Stimulated activated CD8-positive, alpha-beta memory T cell treated with anti-CD3 and anti-CD28 coated beads, Interleukin-12 subunit alpha, Interleukin-12 subunit beta, amount 100 ng/mL, for 4 hours (primary cell): ENCODE data around the gene EXOC3L1.
A peak's percentile ranks its signal among the peaks of the same experiment; 100 is the strongest.

ENCODE experiments used
- DNase-seq: peaks from one replicate; pipeline ENCODE4 v3.0.0-alpha.2; 2020; ENCODE audit warnings: low read depth

EXOC3L1 gene

DNA sequence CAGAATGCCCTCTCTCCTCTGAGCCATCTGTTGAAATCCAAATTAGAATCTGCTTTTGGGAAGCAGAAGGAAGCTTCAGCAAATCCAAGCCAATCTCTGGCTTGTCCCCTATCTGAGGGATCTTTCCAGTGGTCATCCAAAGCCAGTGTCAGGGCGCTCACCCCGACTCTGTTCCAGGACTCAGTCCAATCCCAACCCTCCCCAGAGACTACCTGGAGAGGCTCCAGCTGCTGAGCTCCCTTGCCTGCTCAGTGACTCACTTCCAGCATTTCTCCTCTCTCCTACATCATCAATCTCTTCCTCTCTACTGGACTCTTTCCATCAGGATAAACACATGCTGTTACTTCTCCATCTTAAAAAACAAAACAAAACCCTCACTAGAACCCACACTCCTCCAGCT is 8.6 kb downstream of the EXOC3L1 start:
- DNase-seq, result no peak

DNA sequence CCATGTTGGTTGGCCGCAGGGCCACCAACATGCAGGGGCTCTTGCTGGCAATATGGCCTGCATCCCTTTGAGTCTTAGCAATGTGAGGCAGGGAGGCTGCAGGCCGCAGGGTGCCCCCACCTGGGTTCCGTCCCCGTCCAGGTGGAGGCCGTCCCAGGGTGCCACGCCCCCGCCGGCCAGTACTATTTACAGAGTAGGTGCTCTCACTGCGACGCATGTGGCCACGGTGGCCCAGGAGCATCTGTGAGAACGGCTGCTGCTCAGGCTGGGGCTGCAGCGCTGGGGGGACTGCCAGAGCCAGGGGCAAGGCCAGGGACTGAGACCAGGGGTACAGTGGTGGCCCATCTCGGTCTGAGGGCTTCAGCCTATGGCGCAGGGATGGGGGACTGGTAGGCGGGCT is 9.8 kb downstream of the EXOC3L1 start:
- no peak for DNase-seq

GRCh38 chr16:67179421-67180080 is 10.4 kb downstream of the EXOC3L1 start:
- DNase-seq, result no peak

DNA sequence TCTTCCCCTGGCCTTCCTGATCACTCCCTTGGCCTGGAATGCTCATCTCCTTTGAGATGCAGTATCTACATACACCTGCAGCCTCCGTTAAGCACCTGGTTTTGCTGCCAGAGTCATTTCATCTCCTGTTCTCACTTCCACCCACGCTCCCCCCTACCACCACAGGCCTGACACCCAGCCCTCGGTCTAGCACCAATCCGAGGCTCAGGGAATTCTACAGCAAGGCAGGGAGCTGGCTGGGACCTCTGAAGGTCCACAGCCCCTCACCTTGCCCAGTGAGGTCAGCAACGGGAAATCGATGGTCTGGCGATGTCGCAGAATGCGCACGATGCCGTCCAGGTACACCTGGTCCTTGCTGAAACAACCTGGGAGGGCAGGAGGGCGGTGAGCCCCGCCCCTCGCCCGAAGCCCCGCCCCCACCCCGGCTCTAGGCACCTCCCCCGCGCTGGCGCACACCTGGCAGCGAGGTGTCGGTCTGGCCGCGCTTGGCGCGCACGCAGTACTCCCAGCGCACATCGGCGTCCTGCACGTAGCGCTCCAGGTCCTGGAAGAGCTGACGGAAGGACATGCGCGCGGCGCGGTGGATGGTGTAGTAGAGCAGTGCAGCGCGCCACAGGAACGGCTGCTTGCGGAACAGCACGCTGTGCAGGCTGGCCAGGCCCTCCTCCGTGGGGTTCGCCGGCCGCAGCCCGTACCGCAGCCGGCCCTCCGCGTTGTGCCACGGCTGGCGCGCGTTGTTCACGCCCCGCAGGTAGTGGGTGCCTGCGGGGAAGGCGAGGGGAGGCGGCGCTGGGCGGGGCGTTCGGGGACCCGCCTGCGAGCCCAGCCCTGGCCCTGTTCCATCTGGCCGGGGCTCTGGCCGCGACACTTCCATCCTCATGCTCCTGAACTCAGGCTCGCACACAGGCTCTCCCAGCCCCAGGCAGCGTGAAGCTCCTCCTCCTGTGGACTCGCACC is 11.9 kb downstream of the EXOC3L1 start:
- no peak for DNase-seq

GRCh38 chr16:67176662-67177061 is 13.3 kb downstream of the EXOC3L1 start:
- DNase-seq, result no peak

DNA sequence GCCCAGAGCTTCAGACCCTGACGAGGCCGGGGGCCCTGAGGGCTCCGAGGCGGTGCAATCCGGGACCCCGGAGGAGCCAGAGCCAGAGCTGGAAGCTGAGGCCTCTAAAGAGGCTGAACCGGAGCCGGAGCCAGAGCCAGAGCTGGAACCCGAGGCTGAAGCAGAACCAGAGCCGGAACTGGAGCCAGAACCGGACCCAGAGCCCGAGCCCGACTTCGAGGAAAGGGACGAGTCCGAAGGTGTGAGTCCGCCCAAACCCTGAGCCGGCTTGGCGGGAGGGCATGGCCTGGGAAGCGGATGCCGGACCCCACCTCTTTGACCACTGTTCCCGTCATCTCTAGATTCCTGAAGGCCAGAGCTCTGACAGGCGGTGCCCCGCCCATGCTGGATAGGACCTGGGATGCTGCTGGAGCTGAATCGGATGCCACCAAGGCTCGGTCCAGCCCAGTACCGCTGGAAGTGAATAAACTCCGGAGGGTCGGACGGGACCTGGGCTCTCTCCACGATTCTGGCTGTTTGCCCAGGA is 15.2 kb downstream of the EXOC3L1 start:
- DNase-seq, result no peak

DNA sequence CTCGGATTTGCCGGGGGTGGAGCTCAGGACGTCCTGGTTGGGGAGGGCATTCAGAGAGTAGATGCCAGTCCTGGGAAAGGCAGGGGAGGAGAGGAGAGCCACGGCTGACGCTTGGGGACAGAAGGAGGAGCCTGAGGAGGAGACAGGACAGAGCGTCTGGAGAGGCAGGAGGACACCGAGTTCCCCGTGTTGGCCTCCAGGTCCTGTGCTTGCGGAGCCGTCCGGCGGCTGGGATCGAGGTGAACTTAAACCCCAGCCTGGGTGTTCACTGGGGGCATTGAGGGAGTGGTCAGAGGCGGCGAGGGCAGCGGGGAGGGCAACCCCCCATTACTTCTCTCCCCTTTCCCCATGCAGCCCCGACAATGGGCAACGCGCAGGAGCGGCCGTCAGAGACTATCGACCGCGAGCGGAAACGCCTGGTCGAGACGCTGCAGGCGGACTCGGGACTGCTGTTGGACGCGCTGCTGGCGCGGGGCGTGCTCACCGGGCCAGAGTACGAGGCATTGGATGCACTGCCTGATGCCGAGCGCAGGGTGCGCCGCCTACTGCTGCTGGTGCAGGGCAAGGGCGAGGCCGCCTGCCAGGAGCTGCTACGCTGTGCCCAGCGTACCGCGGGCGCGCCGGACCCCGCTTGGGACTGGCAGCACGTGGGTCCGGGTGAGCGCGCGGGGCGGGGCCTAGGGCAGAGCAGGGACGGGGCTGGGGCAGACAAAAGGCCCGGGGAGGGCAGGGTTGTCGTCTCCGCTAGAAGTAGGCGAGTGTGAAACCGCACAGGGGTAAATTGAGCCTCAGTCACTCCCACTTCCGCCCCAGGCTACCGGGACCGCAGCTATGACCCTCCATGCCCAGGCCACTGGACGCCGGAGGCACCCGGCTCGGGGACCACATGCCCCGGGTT is 15.9 kb downstream of the EXOC3L1 start:
- peak; percentile 37 for DNase-seq

GRCh38 chr16:67173323-67173722 is 16.6 kb downstream of the EXOC3L1 start:
- DNase-seq, result no peak

DNA sequence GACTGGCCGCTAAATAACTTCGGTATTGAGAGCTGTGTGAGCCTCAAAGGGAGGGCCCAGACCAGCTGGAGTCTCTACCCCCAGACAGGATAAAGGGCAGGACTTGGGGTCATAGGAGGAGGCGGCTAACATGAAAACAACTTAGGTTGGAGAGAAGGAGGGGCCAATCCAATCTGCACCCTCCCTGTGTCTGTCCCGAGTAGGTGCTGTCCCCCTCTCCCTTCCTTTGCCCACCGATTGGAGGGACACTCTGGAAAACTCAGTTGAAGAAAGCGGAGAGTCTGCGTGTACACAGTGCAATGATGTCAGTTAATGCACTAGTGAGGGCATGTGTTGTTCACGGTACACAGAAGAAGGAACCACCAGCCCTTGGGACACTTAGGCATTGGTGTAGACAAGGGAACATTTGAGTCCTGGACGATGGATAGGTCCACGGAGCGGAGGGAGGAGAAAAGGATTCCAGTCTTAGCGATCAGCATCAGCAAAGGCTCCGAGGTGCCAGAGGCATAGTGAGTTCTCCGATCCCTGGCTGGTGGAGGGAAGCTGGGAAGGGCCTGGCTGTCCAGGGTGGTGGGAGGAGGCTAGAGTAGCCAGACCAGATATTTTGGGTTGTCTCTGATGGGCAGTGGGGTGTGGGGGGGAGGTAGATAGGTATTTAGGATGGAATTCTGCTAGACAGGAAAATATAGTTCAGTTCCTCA is 18.8 kb downstream of the EXOC3L1 start:
- no peak for DNase-seq

DNA sequence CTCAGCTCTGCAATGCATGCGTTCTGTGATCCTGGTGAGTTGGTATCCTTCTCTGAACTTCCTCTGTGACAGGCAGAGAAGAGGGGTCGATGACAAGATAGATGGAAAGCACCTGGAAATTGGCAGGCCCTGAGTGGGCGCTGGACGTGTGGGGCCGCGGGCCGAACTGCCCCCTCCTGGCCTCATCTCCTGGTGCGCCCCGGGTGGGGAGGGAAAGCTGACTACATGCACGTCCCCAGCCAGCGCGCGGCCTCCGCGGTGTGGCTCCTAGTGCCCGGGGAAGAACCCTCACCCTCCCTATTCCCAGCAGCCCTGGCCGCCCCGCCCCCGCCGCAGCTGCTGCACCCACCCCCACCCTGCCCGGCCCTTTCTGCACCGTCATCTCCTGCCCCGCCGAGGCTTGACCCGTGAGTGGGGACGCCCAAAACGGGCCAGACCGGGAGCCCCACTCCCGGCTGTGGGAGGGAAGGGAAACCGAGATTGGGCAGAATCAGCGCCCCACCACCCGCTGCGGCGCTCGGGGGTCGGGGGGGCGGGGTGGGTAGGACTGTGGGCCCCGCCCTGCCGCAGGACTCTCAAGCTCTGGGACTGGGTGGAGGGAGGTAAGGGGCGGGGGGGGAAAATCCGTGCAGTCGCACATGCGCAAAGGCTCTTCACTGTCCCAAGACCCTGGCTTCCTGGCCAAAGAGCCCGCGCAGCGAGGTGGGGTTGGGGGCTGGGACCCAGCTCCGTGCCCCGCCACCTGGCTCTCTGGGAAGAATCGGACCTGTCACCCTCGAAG is 19.6 kb downstream of the EXOC3L1 start, which contains the start of gene NOL3:
Gene NOL3 (plus strand): TSS at position 371 of the 781 bp plus-strand sequence.
- no peak for DNase-seq

GRCh38 chr16:67169642-67170167 is 20.2 kb downstream of the EXOC3L1 start:
- DNase-seq, result no peak

GRCh38 chr16:67169011-67169451 is 20.9 kb downstream of the EXOC3L1 start:
- no peak for DNase-seq

- DNase-seq, result no peak
Measured at GRCh38 chr16:67167588-67167987, 22.3 kb downstream of the EXOC3L1 start.

GRCh38 chr16:67166598-67167168 is 23.3 kb downstream of the EXOC3L1 start:
- no peak for DNase-seq

GRCh38 chr16:67166110-67166547 is 23.8 kb downstream of the EXOC3L1 start:
- DNase-seq, result no peak

GRCh38 chr16:67165121-67166078 is 24.5 kb downstream of the EXOC3L1 start:
- no peak for DNase-seq

- no peak for DNase-seq
Measured at GRCh38 chr16:67164599-67165061, 25.3 kb downstream of the EXOC3L1 start, which contains the start of gene HSF4. Gene HSF4 (plus strand): TSS chr16:67164745. CDS start chr16:67164812, 67 bp downstream.

DNA sequence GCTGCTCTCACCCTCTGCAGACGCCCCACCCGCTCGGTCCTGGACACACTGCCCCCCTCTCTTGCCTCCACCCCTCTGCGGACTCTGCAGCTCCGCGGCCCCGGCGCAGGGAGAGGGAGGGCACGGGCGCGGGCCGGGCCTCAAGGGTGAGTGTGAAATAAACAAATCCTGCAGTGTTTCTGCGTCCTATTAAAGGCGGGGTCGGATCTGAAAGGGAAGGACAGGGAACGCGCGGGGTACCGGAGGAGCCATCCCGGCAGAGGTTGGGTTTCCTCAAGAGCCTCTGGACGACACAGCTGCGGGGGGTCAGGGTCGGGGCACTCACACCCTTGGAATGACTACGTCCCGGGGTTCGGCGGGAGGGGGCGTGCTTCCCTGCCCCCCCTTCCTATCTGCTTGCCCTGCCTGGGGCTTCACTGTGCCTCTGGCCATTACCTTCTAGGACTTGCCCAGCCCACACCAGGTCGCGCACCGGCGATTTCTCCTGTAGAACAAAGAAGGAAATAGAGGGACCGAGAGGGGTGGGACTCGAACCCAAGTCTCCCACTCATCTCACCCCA is 25.9 kb downstream of the EXOC3L1 start:
- DNase-seq, result no peak
